Nucleus accumbens (tissue), 56 donors: ENCODE data around the gene RASAL3.
"Not testable (repeated sequence)": the region's sequence is repeated elsewhere in the genome, so short reads cannot be mapped to it uniquely, and the experiment has no call there.

Experiments
- DNase-seq, 56 donors: peaks; one replicate each; lab custom pipeline; 2025; lab: John Stamatoyannopoulos, UW

Gene RASAL3

GRCh38 chr19:15422296-15423075 lies 41.9 kb downstream of the RASAL3 start:
- no peak for DNase-seq

- DNase-seq: peak in 54 of 56 donors; percentile 5 to 93 (median 77)
Observed at GRCh38 chr19:15421721-15422260, 42.6 kb downstream of the RASAL3 start.

GRCh38 chr19:15421136-15421695 lies 43.1 kb downstream of the RASAL3 start:
- DNase-seq: no peak

GRCh38 chr19:15419413-15420025 lies 44.8 kb downstream of the RASAL3 start:
- DNase-seq: peak in 1 of 56 donors; percentile 1

- DNase-seq: peak; percentile 91 to 99 (median 97)
Observed at GRCh38 chr19:15418579-15419412, 45.5 kb downstream of the RASAL3 start, which contains the start of gene AKAP8L. Gene AKAP8L (minus strand): TSS chr19:15418988. CDS start chr19:15418923, 65 bp downstream.

- DNase-seq: peak in 27 of 56 donors; percentile 9 to 69 (median 45)
Observed at GRCh38 chr19:15418231-15418578, 46.1 kb downstream of the RASAL3 start.

- DNase-seq: no peak
Observed at GRCh38 chr19:15417699-15418098, 46.6 kb downstream of the RASAL3 start.

- DNase-seq: no peak
Observed at GRCh38 chr19:15412832-15413231, 51.5 kb downstream of the RASAL3 start.

GRCh38 chr19:15411351-15411750 lies 53.0 kb downstream of the RASAL3 start:
- not testable (repeated sequence) for DNase-seq

GRCh38 chr19:15404780-15405211 lies 59.5 kb downstream of the RASAL3 start:
- peak in 7 of 56 donors; percentile 4 to 23 (median 17) for DNase-seq

- DNase-seq: no peak
Observed at GRCh38 chr19:15404097-15404779, 60.1 kb downstream of the RASAL3 start.

- no peak for DNase-seq
Observed at GRCh38 chr19:15403151-15403531, 61.2 kb downstream of the RASAL3 start.

GRCh38 chr19:15402411-15403150 lies 61.8 kb downstream of the RASAL3 start:
- no peak for DNase-seq
